ENCODE measurements around the gene PEPD. TPM values are rescaled to one million over a fixed set of nuclear protein-coding genes. Genes with fewer than 3 reads are reported as not detected.

Gene PEPD
- total and polyA plus RNA-seq, 2 donors (not counting 3 experiments of a cell fraction or from before 2014, with no cell fraction given), result 73.7 to 126 TPM

- CTCF ChIA-PET, result interaction anchor here (1.5 to 4.4 kb wide), 4 partner anchors 13 to 379 kb away, joined by 4 to 18 read pairs (median 8); no protein-coding TSS in a partner anchor
- Histone ChIP-seq H3K9me1 (replicated peaks; ENCODE audit: control insufficient read depth, extremely low read depth, insufficient read depth, low read length) (no peaks in the 10 kb centered on the region), H3K9me3 (replicated peaks; ENCODE audit: control insufficient read depth, insufficient read depth, low read length) (no peaks in the 10 kb centered on the region), H3K9ac (replicated peaks; ENCODE audit: extremely low read depth, insufficient read depth, low read length) (no peak overlapping the region), H4K20me1 (replicated peaks; ENCODE audit: control insufficient read depth, extremely low read depth, insufficient read depth, low read length) (no peaks in the 10 kb centered on the region), H3K79me2 (ENCODE audit: control insufficient read depth, insufficient read depth, low read length) (no peaks in the 10 kb centered on the region), H2AFZ (ENCODE audit: low read depth, low read length) (no peak overlapping the region), H3K4me3 (replicated peaks in 1 of 3; ENCODE audit: insufficient read depth in 1 of 3, low read depth in 1 of 3, low read length in 3 of 3) (no peak overlapping the region), H3K4me2 (ENCODE audit: insufficient read depth, low read length) (no peak overlapping the region), H3K4me1 (ENCODE audit: control insufficient read depth, extremely low read depth, insufficient read depth, low read length) (peaks cover 19% of the 10 kb centered on the region), H3K27ac (ENCODE audit: insufficient read depth, low read depth, low read length) (no peak overlapping the region), H3K27me3 (ENCODE audit: control insufficient read depth in 2 of 2, insufficient read depth in 2 of 2, low read length in 2 of 2) (no peaks in the 10 kb centered on the region), H3K36me3 (ENCODE audit: control insufficient read depth in 2 of 2, extremely low read depth in 1 of 2, insufficient read depth in 2 of 2, low read length in 2 of 2) (no peaks in the 10 kb centered on the region)
- POLR2A ChIA-PET, result no interaction called here
- dilution Hi-C loops (cut with MboI; ENCODE audit: extremely low pct_ligation_motif_present, low sequenced_read_pairs) (no loop called here), intact Hi-C loops (cut with micrococcal nuclease) (loop anchor here (5.0 kb wide), 1 partner anchor 97 kb away; the partner anchor contains the start of gene CEBPA)
- no TSS peak for BruUV-seq (replicated peaks)
- TF ChIP-seq MAX (IDR thresholded peaks at IDR 0.05; ENCODE audit: insufficient read depth, insufficient read length) (no peak), MYC (IDR thresholded peaks at IDR 0.05; ENCODE audit: low read depth, low read length) (no peak), CTCF (IDR thresholded peaks at IDR 0.05; ENCODE audit: extremely low read depth in 1 of 2, insufficient read depth in 1 of 2, low read depth in 1 of 2, low read length in 2 of 2) (no peak), JUN (IDR thresholded peaks at IDR 0.05; ENCODE audit: borderline replicate concordance, insufficient read depth, insufficient read length, low read depth) (no peak), EZH2 (IDR thresholded peaks at IDR 0.05; ENCODE audit: borderline replicate concordance, low read depth, low read length, severe bottlenecking) (no peak), FOS (IDR thresholded peaks at IDR 0.05; ENCODE audit: borderline replicate concordance, insufficient read depth, low read length) (no peak)
- DNase-seq (ENCODE audit: low read depth, low spot score), result no peak
- FAIRE-seq, result no peak
Measured at GRCh38 chr19:33399081-33399744, 122.4 kb downstream of the PEPD start.
